ENCODE results near the gene QSER1. TPM values are rescaled to one million over a fixed set of nuclear protein-coding genes. Genes with fewer than 3 reads are reported as not detected.

QSER1 gene
- total and polyA plus RNA-seq, 9 of the 15 experiments (the other 6 are each of a cell fraction or from before 2014, with no cell fraction given) = 5.8 to 33.6 (median 22.3) TPM

- TF ChIP-seq ZBTB2 (IDR thresholded peaks at IDR 0.05) (0 out of 2 replicates have a peak, but pooled peaks have one; percentile 39), SP2 (IDR thresholded peaks at IDR 0.05; ENCODE audit: extremely low read depth, low read depth, low read length, poor library complexity, severe bottlenecking) (no peak), HDAC8 (tag; IDR thresholded peaks at IDR 0.05) (0 out of 2 replicates have a peak, but pooled peaks have one; percentile 72), ZNF121 (CRISPR knock-in tag; conservative IDR thresholded peaks at IDR 0.05) (no peak), CHCHD3 (CRISPR knock-in tag; IDR thresholded peaks at IDR 0.05) (no peak), FOXJ3 (CRISPR knock-in tag; IDR thresholded peaks at IDR 0.05) (no peak), ARID4B (CRISPR knock-in tag; IDR thresholded peaks at IDR 0.05) (peak; percentile 88), ZNF239 (CRISPR knock-in tag; IDR thresholded peaks at IDR 0.05) (peak; percentile 38; the same call in 1 of the 2 replicates), ID3 (CRISPR knock-in tag; IDR thresholded peaks at IDR 0.05) (no peak), ID3 (tag; IDR thresholded peaks at IDR 0.05) (no peak), TBP (optimal IDR thresholded peaks at IDR 0.05; ENCODE audit: low read depth, low read length) (peak; percentile 84), SP1 (CRISPR knock-in tag; IDR thresholded peaks at IDR 0.05) (peak; percentile 88), CREBBP (IDR thresholded peaks at IDR 0.05; ENCODE audit: low read depth, low read length) (no peak), ZNF707 (CRISPR knock-in tag; conservative IDR thresholded peaks at IDR 0.05) (no peak), ZNF589 (CRISPR knock-in tag; IDR thresholded peaks at IDR 0.05; ENCODE audit: low read depth) (no peak), SMARCA4 (IDR thresholded peaks at IDR 0.05) (no peak), KLF16 (IDR thresholded peaks at IDR 0.05) (no peak), POLR3G (IDR thresholded peaks at IDR 0.05; ENCODE audit: extremely low read depth, insufficient read length, insufficient replicate concordance) (no peak), ZFP91 (CRISPR knock-in tag; IDR thresholded peaks at IDR 0.05) (no peak), ZNF274 (IDR thresholded peaks at IDR 0.05; ENCODE audit: borderline replicate concordance, low read depth, low read length) (no peak), TGIF2 (CRISPR knock-in tag; IDR thresholded peaks at IDR 0.05) (no peak)
Observed at GRCh38 chr11:33015621-33016551, 123.3 kb downstream of the QSER1 start, which contains the start of gene DEPDC7 (continued).
